GM19455 (cell line): ENCODE results near the gene DYRK1B.

ENCODE experiments used
- ATAC-seq: cut with Tn5 transposase; IDR thresholded peaks from one replicate; pipeline ENCODE4 v1.9.1; 2021; ENCODE audit not compliant: unreplicated experiment

The DYRK1B gene

DNA sequence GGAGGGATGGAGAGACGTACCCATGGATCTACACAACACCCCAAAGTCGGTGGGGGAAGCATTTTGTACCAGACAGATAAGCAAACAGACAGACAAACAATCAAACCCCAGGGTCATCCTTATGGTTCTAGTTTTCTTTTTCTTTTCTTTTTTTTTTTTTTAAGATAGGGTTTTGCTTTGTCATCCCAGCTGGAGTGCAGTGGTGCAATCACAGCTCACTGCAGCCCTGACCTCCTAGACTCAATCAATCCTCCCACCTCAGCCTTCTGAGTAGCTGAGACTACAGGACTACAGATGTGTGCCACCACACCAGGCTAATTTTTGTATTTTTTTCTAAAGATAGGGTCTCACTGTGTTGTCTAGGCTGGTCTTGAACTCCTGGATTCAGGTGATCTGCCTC is 30.2 kb upstream of the DYRK1B start:
- no peak for ATAC-seq

DNA sequence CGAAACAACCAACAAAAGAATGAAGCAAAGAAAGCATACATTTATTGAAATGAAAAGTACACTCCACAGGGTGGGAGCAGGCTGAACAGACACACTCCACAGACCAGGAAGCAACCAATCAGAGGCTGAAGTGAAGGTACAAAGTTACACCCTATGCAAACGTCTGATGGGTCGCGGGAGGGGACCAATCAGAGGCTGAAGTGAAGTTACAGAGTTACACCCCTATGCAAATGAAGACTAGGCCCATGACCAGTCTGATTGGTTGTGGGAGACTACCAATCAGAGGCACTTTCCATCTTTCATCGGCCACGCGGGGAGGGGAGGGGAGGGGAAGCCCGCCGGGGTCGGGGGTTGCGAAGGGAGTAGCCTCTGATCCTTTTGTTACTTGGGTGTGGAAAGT is 24.6 kb upstream of the DYRK1B start:
- ATAC-seq, result no peak

DNA sequence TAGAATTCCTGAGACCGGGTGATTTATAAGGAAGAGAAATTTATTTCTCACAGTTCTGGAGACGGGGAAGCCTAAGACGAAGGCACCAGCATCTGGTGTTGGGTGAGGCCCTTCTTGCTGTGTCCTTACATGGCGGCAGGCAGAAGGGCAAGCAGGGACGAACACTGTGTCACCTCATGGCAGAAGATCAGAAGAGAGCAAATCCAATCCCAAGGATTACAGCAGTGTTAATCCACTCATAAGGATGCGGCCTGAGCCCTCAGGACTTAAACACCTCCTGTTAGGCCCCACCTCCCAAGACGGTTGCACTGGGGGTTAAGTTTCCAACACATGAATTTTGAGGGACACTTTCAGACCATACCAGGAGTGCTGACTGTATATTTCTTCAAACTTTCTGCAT is 18.9 kb upstream of the DYRK1B start:
- no peak for ATAC-seq

DNA sequence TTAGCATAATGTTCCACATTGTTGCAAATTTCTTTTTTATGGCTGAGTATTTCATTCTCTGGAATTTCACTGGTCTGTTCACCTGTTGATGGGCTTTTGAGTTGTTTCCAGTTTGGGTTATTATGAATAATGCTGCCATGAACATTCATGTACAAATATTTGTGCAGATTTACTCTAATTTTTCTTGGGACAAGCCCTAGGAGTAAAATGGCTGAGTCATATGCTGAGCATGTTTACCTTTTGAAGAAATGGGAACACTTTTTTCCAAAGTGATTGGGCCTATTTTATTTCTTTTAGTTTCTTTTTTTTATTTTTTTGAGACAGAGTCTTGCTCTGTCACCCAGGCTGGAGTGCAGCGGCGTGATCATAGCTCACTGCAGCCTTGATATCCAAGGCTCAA is 16.9 kb upstream of the DYRK1B start:
- no peak for ATAC-seq

DNA sequence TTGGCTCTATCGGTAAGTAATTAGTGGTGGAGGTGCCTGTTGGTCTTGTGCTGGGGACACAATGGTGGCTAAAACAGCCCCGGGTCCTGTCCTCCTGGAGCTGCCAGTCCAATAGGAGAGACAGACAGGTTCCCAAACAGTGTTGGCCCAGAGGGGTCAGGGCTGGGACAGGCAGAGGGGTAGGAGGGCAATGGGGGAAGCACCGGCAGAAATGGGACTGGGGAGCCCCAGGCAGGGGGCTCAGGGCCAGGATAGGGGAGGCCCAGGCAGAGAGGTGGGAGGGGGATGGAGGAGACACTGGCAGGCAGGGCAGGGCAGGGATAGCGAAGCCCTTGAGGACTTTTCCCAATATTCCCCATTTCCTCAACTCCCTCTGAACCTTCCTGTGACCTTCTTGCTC is 14.4 kb upstream of the DYRK1B start:
- ATAC-seq, result no peak

DNA sequence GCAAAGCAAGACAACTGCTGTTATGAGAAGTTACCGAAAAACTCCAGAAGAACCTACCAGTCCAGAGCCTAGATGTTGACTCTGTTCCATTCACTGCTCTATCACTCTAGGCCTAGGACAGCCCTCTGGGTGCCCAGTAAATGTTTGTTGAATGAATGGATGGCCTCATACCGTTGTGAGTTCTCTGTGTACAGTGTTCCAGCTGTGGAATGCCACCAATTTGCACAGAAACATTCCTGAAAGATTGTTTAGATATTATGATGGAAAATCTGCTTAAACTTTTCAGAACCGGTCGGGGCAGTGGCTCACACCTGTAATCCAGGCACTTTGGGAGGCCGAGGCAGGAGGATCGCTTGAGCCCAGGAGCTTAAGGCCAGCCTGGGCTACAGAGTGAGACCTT is 13.6 kb upstream of the DYRK1B start:
- ATAC-seq, result no peak

DNA sequence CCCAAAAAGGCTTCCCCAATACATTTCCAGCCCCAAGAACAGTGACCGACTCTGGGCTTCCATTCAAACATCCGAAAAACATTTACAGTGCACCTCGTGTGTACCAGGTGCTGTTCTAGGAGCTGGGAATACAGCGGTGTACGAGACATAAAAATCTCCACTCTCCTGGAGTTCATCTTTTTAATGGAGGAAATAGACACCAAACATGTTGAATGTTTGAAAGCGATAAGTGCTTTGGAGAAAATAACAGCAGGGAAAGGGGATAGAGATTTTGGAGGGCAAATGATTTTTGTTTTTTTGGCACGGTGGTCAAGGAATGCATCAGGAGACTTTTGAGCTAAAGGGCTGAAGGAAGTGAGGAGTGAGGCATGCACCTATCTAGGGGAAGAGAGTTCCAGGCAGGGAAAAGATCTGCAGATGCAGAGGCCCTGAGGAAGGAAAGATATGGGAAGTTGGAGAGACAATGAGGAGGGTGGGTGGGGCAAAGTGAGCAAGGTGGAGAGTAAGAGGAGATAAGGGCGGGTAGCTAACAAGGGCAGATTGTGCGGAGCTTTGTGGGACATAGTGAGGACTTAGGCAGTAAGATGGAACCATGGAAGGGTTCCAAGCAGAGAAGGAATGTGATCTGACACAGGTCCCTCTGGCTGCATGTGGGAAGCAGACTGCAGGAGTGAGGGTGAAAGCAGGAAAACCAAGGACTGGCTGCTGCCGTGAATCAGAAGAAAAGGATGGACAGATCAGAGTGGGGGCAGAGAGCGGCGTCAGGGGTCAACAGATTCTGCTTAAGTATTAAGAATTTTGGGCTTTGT is 12.9 kb upstream of the DYRK1B start:
- no peak for ATAC-seq

DNA sequence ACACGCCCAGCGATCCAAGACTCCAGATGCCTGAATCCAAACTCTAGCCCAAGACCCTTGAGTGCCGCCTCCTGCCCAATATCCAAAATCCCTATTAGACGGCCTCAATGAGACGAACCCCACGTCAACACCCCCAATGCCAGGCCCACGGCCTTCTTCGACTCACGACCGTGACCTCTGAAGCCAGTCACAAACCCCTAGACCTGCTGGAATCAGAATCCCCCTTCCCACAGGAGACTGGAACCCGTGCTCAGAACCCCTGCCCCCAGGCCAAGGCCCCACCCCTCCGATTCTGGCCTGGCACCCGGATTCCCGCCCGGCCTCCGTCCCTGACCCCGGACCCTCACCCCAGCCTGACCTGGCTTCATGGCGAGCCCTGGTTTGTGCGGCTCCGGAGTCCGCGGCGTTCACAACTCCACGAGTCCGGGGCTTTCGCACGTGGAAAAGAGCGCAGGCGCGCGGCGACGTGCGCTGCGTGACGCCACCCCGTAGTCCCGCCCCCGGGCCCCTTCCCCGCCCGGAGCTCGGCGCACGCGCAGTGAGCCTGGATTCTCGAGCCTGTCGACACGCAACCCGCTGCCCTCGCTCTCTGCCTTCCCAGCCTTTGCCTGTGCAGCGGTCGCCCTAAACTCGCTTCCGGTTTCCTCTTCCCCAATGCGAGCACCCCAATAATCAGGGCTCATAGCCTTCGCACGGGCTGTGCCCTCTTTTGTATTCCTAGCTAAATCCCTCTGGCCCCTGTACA is 12.1 kb upstream of the DYRK1B start, which contains the start of gene FBL:
TSS of gene FBL (minus strand) at position 447 of the 745 bp plus-strand sequence. CDS start at position 368, 79 bp downstream.
- peak; percentile 78 for ATAC-seq

DNA sequence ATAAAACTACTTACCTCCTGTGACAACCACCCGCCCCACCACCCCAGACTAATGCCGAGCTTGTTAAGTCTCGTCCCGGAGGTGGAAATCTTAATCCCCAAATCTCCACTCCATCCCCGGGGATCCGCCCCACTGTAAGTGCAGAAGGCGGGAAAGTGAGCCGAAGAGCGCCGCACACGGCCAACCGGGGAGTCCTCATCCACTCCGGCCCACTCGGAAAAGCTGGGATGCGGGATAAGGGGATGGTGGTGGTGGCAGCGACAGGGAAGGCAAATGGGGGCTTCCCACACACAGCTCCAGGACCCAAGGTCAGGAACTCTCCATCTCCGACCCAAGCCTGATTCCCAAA is 11.6 kb upstream of the DYRK1B start:
- no peak for ATAC-seq

DNA sequence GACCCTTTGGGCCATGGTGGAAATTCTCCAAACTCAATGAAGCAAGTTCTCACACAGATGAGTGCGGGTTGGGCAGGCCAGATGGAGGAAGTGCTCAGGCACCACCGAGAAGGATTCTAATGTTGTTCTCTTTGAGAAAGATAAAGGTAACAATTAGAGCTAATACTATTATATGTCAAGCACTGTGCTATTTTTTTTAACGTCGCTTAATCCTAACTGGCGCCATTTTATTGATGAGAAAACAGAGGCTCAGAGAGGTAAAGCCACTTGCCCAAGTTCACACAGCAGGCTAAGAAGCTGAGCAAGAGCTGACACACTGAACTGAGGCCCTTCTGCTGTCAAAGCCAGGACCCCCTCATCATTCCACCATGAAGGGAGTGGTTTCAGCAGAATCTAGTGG is 11.2 kb upstream of the DYRK1B start:
- ATAC-seq, result no peak

DNA sequence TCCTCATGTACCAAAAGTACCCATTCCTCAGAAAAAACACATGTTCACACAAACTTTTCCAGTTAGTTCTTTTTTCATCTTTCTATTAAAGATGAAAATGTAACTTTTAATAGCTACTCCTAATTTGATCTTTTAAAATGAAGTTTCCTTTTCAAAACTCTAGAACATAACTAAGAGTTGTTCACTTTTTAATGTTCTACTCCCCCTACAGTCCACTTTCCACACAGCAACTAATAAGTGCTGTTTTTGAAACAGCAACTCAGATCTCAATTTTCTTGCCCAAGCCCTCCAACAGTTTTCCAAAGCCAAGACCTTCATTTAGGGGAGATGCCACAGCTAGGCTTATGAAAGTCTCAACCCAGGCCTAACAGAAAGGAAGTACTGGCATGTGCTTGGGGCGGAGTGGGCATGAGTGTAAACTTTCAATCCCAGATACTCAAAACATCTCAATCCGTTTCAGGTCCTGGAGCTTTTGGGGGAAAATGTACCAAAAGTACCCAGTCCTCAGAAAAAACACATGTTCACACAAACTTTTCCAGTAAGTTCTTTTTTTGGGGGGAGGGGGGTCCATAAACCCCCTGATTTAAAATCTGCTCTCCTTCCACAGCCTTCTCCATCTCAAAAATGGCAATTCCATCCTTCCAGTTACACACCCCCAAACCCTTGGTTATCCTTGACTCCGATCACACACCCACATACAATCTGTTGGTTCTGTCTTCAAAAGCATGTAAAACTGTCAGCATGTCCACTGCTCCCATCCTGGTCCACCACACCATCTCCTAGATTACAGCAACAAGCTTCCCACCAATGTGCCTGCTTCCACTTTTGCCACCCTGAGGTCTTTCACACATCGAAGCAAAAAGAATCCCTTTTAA is 10.2 kb upstream of the DYRK1B start:
- ATAC-seq, result no peak

DNA sequence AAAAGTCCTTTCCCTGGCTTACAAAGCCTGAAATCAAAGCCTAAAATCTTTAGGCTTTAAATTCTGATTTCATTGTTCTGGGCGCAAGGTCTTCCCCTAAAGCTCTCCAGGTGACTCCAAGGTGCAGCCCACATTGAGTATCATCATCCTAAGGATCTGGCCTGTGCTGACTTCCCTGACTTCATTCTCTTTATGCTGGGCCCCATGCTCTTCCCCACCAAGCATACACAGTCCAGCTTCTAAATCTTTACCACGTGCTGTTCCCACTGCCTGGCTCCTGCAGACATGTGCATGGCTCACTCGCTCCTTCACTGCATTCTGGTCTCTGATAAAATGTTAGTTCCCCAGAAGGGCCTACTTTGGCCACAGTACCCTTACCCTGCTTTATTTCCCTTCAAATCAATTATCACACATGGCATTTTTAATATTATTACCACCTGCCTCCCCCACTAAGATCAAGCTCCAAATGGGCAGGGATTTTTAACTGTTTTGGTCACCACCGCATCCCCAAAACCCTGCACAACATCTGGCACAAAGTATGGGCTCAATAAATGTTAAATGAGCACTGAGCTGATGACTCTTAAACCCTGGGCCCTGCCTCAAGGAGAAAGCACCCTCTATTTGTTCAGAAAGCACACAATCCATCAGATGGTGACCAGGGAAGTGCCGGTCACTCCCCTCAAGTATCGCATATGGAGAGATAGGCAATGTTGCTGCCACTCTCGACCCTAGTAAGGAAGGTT is 8.9 kb upstream of the DYRK1B start:
- no peak for ATAC-seq

DNA sequence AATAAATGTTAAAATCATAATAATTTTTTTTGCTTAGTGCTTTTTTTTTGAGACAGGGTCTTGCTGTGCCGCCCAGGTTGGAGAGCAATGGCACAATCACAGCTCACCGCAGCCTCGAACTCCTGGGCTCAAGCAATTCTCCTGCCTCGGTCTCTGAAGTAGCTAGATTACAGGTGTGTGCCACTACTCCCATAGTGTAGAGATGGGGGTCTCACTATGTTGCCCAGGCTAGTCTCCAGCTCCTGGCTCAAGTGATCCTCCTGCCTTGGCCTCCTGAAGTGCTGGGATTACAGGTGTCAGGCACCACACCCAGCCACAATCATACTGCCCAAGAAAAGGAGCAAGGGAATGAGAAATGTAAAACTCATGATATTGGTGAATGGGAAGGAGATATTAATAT is 7.1 kb upstream of the DYRK1B start:
- no peak for ATAC-seq

DNA sequence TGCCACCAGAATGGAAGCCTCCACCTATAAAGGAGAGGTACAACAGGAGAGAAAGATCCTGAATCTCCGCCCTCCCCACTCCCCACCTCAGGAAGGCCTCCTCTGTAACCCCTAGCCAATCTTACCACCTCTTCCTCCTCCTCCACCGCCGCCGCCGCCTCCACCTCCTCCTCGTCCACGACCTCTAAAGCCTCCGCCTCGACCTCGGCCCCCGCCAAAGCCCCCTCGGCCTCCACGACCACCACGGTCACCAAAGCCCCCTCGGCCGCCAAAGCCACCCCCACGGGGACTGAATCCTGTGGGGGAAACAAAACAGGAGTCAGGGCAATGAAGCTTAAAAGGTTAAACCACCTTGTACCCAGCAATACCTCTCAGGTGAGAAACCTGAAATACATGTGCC is 6.5 kb upstream of the DYRK1B start:
- no peak for ATAC-seq

DNA sequence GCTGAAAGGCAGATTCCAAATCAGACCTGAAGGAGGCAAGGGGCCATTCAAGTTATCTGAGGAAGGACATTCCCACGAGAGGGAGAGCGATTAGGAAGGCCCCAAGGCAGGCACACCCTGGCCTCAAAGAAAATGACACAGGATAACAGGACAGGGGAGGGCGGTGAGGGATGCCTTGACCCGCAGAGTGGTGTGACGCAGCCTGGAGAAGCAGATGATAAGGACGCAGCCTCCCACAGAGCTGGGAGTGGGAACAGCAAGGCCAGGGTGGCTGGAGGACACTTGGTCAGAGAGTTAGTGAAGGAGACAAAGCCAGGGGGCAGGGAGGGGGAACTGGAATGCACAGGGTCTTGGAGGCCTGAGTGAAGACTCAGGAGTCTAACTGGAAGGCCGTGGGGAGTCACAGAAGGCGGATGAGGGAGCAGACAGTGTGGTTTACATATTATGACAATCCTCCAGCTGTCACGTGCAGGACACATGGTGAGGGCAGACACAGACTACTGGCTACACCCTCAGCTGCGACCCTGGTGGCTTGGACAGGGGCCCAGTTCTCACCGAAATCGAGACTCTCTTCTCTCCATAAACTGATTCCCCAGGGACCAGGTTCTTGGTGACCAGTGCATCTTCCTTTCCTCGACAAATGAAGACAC is 5.8 kb upstream of the DYRK1B start:
- no peak for ATAC-seq

DNA sequence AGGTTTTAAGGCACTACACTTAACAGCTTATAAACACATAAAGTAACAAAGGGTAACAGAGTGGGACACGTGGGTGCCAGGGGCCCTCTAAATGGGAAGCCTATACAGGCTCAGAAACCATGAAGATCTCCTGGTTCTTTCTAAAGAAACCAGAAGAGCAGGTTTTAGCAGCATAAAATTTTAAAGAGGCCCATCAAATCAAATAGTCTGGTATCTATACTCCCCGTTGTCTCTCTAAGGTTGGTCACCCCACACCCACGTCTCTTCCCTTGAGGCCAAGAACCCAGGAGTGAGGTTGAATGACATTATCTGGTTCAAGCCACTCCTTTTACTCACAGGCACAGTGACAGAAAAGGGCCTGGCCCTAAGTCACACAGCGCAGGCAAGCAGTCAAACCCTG is 4.6 kb upstream of the DYRK1B start:
- no peak for ATAC-seq

DNA sequence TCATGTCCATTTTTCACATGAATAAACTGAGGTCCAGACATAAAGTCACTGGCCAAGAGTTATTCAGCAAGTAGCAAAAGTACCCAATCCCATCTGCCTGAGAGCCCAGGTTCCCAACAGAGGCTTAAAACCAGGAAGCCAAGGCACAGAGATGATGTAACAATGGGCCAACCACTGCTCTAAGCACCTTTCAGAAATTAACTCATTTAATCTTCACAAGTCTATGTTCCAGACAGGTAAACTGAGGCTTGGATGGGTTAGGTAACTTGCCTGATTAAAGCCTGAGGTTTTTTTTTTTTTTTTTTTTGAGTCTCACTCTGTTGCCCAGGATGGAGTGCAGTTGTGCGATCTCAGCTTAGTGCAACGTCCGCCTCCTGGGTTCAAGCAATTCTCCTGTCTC is 4.0 kb upstream of the DYRK1B start:
- ATAC-seq, result no peak

DNA sequence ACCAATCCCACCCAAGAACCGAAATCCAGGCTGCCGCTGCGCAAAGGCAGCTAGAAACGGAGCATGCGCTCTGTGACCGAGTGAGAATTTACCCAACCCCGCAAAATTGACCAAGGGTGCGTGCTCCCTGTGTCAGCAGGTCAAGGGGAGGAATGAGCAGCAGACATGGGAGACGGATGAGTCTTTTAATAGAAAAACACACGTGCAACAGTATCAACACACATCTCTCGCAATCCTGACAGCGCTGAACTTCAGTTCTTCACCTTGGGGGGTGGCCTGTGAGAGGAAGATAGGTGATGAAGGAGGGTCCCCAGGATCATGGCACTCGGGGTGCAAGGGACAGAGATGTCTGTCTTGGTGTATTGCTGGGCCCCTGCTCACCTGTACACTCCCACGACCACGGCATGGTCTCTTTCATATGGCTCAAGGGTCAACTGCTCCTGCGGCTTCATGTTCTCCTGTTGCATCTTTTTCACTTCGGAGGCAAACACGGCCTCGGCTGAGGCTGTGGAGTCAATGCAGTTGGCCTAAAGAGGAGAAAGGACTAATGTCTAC is 402 bp upstream of the DYRK1B start:
- no peak for ATAC-seq

DNA sequence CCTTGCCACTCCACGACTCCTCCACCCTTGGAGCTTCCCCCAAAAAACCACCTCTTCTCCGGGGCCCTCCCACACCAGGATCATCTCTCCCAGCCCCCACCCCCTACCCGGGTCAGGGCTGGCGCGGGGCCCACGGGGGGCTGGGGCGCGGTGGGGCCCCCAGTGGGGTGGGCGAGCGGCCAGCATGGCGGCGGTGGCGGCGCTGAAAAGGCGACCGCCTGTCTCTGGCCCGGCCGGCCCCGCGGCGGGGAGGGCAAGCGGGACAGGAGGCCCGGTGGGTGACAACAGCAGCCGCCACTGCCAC is 850 bp downstream of the DYRK1B start:
- no peak for ATAC-seq

DNA sequence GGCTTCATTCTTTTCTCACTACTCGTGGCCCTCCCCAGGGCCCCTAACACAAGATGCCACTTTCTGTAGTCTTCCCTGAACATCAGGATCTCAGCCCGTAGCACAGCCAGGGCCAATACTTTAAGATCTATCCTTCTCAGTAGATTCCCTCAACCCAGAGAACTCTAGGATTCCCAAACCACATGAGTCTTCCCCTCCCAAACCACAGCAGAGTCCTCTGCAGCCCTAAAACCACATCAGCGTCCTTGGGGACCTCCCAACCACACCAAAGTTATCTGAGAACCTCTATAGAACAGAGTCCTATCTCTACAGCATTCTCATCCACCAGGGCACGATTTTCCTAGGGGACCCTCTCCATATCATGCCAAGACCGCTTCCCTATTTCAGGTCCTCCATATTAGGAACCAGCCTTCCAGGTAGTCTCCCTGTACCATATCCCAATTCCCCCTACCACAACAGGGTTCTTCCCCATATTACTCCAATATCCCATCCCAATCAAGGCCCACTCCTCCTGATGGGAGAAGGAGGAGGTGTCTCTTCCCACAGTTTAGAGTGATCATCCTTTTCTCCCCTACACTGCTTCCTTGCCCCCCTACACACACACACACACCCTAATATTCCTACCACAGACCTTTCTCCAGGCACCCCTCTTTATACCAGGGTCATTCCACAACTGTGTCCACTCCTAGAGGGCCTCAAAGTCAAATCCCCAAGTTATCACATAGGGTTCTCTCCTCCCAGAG is 1.4 kb downstream of the DYRK1B start:
- ATAC-seq, result no peak
